Left ventricle myocardium superior (tissue), 1 donor: Measurements from ENCODE around the gene CNTNAP3. TPM values are rescaled to one million over a fixed set of nuclear protein-coding genes. Genes with fewer than 3 reads are reported as not detected.
"Not testable (repeated sequence)": the region's sequence is repeated elsewhere in the genome, so short reads cannot be mapped to it uniquely, and the experiment has no call there.

Experiments
- ATAC-seq: fragments of 200-7000 bp; cut with Tn5 transposase; one replicate; pipeline ENCODE4 v1.9.1; 2020; ENCODE audit warnings: mild to moderate bottlenecking, moderate library complexity
- DNase-seq: peaks from one replicate; pipeline ENCODE4 v3.0.0-alpha.2; 2020
- intact Hi-C: fragments of 100-400 bp; cut with micrococcal nuclease; formaldehyde crosslinking; loops from one replicate; pipeline ENCODE4 v1.11.0; 2022
- total RNA-seq: library from RNA; stranded (reverse); fragmentation: NEBNext Ultra II Directional; extraction: Animal tissue kit (Norgen Biotek cat#: 25700); gene quantifications from one replicate; pipeline ENCODE4 v1.2.1, GENCODE V29; 2021
- donor health status: DM: no; HTN: yes; CAD: no; lungs with severe emphysema.

Gene CNTNAP3
- total RNA-seq, 1 donor from 2014 or later, result 5.7 TPM

- DNase-seq, intact Hi-C loops, ATAC-seq: not testable (repeated sequence)
Observed at GRCh38 chr9:39080081-39080480, 207.9 kb downstream of the CNTNAP3 start.

- DNase-seq, result peak; percentile 54
- intact Hi-C loops, result not testable (repeated sequence)
Observed at GRCh38 chr9:39078621-39079256, 209.2 kb downstream of the CNTNAP3 start.

GRCh38 chr9:39073537-39073936, 214.4 kb downstream of the CNTNAP3 start:
- intact Hi-C loops, ATAC-seq: not testable (repeated sequence)

More at GRCh38 chr9:39078621-39079256, 209.2 kb downstream of the CNTNAP3 start:
- ATAC-seq, result peak; percentile 96

GRCh38 chr9:39067683-39068082, 220.3 kb downstream of the CNTNAP3 start:
- DNase-seq, intact Hi-C loops, ATAC-seq: not testable (repeated sequence)

More at GRCh38 chr9:39073537-39073936, 214.4 kb downstream of the CNTNAP3 start:
- not testable (repeated sequence) for DNase-seq

- ATAC-seq, DNase-seq, intact Hi-C loops: not testable (repeated sequence)
Observed at GRCh38 chr9:39062966-39063365, 225.0 kb downstream of the CNTNAP3 start.

GRCh38 chr9:39054453-39054852, 233.5 kb downstream of the CNTNAP3 start:
- intact Hi-C loops, ATAC-seq, DNase-seq: not testable (repeated sequence)

GRCh38 chr9:39046833-39047232, 241.1 kb downstream of the CNTNAP3 start:
- intact Hi-C loops, ATAC-seq, DNase-seq: not testable (repeated sequence)

- DNase-seq, intact Hi-C loops, ATAC-seq: not testable (repeated sequence)
Observed at GRCh38 chr9:39042352-39042803, 245.6 kb downstream of the CNTNAP3 start.

GRCh38 chr9:39041774-39042173, 246.2 kb downstream of the CNTNAP3 start:
- intact Hi-C loops, DNase-seq, ATAC-seq: not testable (repeated sequence)

GRCh38 chr9:39039148-39039547, 248.8 kb downstream of the CNTNAP3 start:
- ATAC-seq, result peak; percentile 83
- not testable (repeated sequence) for DNase-seq

GRCh38 chr9:39038221-39038620, 249.7 kb downstream of the CNTNAP3 start:
- ATAC-seq, result peak; percentile 23
- DNase-seq, intact Hi-C loops: not testable (repeated sequence)

More at GRCh38 chr9:39039148-39039547, 248.8 kb downstream of the CNTNAP3 start:
- intact Hi-C loops, result not testable (repeated sequence)

- intact Hi-C loops, DNase-seq, ATAC-seq: not testable (repeated sequence)
Observed at GRCh38 chr9:39033849-39034248, 254.1 kb downstream of the CNTNAP3 start.

- intact Hi-C loops, DNase-seq, ATAC-seq: not testable (repeated sequence)
Observed at GRCh38 chr9:39030204-39031019, 257.6 kb downstream of the CNTNAP3 start.

GRCh38 chr9:39028855-39029254, 259.1 kb downstream of the CNTNAP3 start:
- ATAC-seq, DNase-seq, intact Hi-C loops: not testable (repeated sequence)

- ATAC-seq, intact Hi-C loops, DNase-seq: not testable (repeated sequence)
Observed at GRCh38 chr9:39028168-39028567, 259.8 kb downstream of the CNTNAP3 start.

GRCh38 chr9:39025911-39026588, 261.9 kb downstream of the CNTNAP3 start:
- intact Hi-C loops, DNase-seq, ATAC-seq: not testable (repeated sequence)
